Mesodermal cell (in vitro differentiated cells): ENCODE results near the gene ITPK1.

Source experiments
- H3K27ac ChIP-seq: 2 replicates; pipeline ENCODE4 v1.7.0; 2013; ENCODE audit warnings: mild to moderate bottlenecking, low read depth, low read length, moderate library complexity; ENCODE audit not compliant: severe bottlenecking
- H3K36me3 ChIP-seq: 2 replicates; pipeline ENCODE4 v1.7.1; 2013; ENCODE audit warnings: mild to moderate bottlenecking, low read length, moderate library complexity; ENCODE audit not compliant: control insufficient read depth, insufficient read depth
- H3K4me1 ChIP-seq: one replicate; pipeline ENCODE4 v1.7.1; 2013; ENCODE audit warnings: mild to moderate bottlenecking, low read length; ENCODE audit not compliant: insufficient read depth, control insufficient read depth, poor library complexity, severe bottlenecking
- H3K4me3 ChIP-seq: 2 replicates; pipeline ENCODE4 v1.7.0; 2013; ENCODE audit warnings: low read length, control low read depth, mild to moderate bottlenecking; ENCODE audit not compliant: insufficient read depth, poor library complexity, severe bottlenecking; ENCODE audit errors: extremely low read depth
- H3K9me3 ChIP-seq: 2 replicates; pipeline ENCODE4 v1.7.1; 2013; ENCODE audit warnings: mild to moderate bottlenecking, low read length, moderate library complexity; ENCODE audit not compliant: control insufficient read depth
- WGBS, 2 experiments: methylation state at CpG; one replicate each; pipeline ENCODE4 v1.1.5; 2013; ENCODE audit warnings: missing lambda C conversion rate in 2 of 2; ENCODE audit not compliant: insufficient coverage in 2 of 2; 5-methylcytosine and 5-hydroxymethylcytosine counted together

ITPK1 gene

DNA sequence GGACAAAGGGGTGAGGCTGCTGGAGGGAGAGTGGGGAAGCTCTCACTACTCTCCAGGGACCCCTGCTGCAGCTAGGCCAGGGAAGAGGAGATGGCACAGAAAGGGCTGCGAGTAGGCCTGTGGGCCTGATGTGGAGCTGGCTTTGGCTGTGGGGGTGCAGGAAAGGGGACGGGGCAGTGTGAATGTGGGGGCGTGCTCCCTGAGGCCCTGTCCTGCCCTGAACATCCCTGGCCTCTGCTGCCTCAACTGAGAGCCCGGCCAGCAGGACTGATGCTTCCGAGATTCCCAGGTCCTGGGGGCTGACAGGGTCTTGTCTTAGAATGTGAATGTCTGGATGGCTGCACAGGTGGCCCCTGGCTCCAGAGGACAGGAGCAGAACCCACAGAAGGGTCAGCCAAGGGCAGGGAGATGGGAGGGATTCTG lies 128.6 kb downstream of the ITPK1 start:
- Histone ChIP-seq H3K4me3 (no peak overlapping the region), H3K36me3 (no peaks in the 10 kb centered on the region), H3K27ac (no peak overlapping the region), H3K4me1 (peaks cover 11% of the 10 kb centered on the region), H3K9me3 (no peaks in the 10 kb centered on the region)
- WGBS, 2 experiments = 94 to 100% methylated on average over 5 of the region's 5 CpGs

GRCh38 chr14:92986254-92987147 lies 129.2 kb downstream of the ITPK1 start:
- H3K9me3 ChIP-seq = no peaks in the 10 kb centered on the region
- no peaks in the 10 kb centered on the region for H3K36me3 ChIP-seq
- H3K4me3 ChIP-seq = no peak overlapping the region
- H3K27ac ChIP-seq = no peak overlapping the region
- peaks cover 8% of the 10 kb centered on the region for H3K4me1 ChIP-seq
- 81 to 100% methylated on average over 4 to 5 of the region's 6 CpGs for WGBS, 2 experiments

DNA sequence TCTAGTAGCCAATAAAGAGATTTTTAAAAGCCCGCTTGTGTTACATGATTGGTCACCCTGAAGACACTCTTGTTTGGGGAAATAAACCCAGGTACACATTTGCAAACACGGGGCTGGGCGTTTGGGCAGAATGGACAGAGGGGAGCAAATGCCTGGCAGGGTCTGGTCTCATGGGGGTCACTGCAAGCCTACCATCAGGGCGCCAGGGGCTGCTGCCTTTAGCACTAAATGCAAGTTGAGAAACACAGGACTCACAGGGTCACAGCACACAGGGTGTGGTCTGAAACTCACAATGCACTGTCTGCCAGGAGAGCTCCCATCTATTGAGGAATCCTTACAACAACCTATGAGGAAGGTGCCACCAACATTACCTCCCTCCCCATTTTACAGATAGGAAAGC lies 130.2 kb downstream of the ITPK1 start:
- WGBS, 2 experiments = 90 to 100% methylated on average over 1 to 4 of the region's 4 CpGs
- no peak overlapping the region for H3K27ac ChIP-seq
- no peaks in the 10 kb centered on the region for H3K9me3 ChIP-seq
- H3K36me3 ChIP-seq = no peaks in the 10 kb centered on the region
- no peaks in the 10 kb centered on the region for H3K4me1 ChIP-seq
- H3K4me3 ChIP-seq = no peak overlapping the region

GRCh38 chr14:92984896-92985295 lies 130.8 kb downstream of the ITPK1 start:
- Histone ChIP-seq H3K4me3 (no peak overlapping the region), H3K27ac (no peak overlapping the region)
- WGBS, 2 experiments = 97 to 99% methylated on average over 3 to 4 of the region's 4 CpGs

DNA sequence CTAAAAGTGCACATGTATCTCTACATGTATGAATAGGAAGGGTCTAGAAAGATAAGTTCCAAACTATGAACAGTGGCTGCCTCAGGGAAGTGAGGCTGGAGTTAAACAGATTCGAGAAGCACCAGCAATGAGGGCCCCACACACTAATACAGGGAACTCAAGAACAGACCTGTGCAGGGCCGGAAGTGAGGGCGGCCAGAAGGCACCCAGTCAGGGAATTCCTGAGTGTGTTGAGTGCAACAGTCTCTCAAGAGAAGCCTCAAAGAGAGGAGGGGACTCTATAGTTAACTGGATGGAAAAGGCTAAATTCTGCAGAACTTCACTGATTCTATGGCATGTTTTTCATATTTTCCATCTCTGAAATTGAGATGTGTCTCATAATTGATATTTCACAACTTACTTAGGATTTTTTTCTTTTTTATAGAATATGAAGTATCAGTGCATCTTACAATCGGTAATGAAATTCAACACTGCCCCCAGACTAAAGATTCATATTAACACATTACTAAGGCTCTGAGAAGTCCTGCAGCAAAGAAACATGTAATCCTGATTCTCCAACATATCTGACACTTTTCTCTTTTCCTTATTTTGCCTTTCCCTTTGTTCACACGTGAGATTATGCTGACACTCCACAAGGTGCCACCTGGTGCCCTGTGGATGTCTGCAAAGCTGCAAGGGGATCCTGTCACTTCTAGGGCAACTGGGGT lies 131.5 kb downstream of the ITPK1 start:
- Histone ChIP-seq H3K9me3 (peaks cover 9% of the 10 kb centered on the region), H3K36me3 (no peaks in the 10 kb centered on the region), H3K4me1 (no peaks in the 10 kb centered on the region), H3K4me3 (no peak overlapping the region), H3K27ac (no peak overlapping the region)
- 92 to 100% methylated on average over 3 of the region's 5 CpGs for WGBS, 2 experiments

More at GRCh38 chr14:92984896-92985295, 130.8 kb downstream of the ITPK1 start:
- Histone ChIP-seq H3K9me3 (peaks cover 3% of the 10 kb centered on the region), H3K36me3 (no peaks in the 10 kb centered on the region), H3K4me1 (no peaks in the 10 kb centered on the region)

DNA sequence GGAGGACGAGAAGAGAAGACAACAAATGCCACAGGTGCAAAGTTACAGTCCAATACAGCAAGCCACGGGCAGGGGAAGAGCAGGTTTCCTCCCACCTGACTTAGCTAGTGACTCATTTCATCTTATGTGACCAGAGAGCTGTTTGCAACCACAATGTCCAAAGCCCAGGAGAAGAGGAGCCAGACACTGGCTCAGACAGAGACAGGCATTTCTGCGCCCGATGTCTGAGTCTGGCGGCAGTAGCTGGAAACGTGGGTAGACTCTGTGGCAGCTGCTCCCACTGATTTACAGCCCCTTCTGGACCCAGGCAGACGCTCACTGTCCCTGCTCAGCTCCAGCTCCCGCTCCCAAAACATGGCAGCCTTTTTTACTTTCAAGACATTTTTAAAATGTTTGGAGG lies 132.8 kb downstream of the ITPK1 start:
- no peaks in the 10 kb centered on the region for H3K4me1 ChIP-seq
- no peaks in the 10 kb centered on the region for H3K36me3 ChIP-seq
- peaks cover 16% of the 10 kb centered on the region for H3K9me3 ChIP-seq
- H3K4me3 ChIP-seq = no peak overlapping the region
- no peak overlapping the region for H3K27ac ChIP-seq
- 81 to 90% methylated on average over 8 of the region's 8 CpGs for WGBS, 2 experiments

- Histone ChIP-seq H3K27ac (no peak overlapping the region), H3K9me3 (peaks cover 20% of the 10 kb centered on the region), H3K4me1 (no peaks in the 10 kb centered on the region), H3K36me3 (no peaks in the 10 kb centered on the region), H3K4me3 (no peak overlapping the region)
- 95 to 99% methylated on average over 7 to 8 of the region's 8 CpGs for WGBS, 2 experiments
These were observed 134.0 kb downstream of the ITPK1 start for GRCh38 chr14:92981726-92982125.

DNA sequence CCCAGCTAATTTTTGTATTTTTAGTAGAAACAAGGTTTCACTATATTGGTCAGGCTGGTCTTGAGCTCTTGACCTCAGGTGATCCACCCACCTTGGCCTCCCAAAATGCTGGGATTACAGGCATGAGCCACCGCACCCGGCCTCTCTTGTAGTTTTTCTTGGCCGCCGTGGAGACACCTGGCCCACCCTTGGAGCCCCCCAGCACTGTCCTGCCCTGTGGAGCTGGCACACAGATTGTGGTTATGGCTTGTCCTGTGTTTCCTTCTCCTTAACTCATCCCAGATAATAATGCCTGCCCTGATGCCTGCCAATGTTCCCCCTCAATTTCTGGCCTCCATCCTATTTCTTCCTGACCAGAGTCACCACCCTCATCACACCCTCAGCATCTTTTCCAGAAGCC lies 134.9 kb downstream of the ITPK1 start:
- Histone ChIP-seq H3K4me1 (no peaks in the 10 kb centered on the region), H3K4me3 (no peak overlapping the region), H3K9me3 (peaks cover 22% of the 10 kb centered on the region), H3K27ac (no peak overlapping the region), H3K36me3 (no peaks in the 10 kb centered on the region)
- WGBS, 2 experiments = 86 to 96% methylated on average over 2 to 4 of the region's 4 CpGs

DNA sequence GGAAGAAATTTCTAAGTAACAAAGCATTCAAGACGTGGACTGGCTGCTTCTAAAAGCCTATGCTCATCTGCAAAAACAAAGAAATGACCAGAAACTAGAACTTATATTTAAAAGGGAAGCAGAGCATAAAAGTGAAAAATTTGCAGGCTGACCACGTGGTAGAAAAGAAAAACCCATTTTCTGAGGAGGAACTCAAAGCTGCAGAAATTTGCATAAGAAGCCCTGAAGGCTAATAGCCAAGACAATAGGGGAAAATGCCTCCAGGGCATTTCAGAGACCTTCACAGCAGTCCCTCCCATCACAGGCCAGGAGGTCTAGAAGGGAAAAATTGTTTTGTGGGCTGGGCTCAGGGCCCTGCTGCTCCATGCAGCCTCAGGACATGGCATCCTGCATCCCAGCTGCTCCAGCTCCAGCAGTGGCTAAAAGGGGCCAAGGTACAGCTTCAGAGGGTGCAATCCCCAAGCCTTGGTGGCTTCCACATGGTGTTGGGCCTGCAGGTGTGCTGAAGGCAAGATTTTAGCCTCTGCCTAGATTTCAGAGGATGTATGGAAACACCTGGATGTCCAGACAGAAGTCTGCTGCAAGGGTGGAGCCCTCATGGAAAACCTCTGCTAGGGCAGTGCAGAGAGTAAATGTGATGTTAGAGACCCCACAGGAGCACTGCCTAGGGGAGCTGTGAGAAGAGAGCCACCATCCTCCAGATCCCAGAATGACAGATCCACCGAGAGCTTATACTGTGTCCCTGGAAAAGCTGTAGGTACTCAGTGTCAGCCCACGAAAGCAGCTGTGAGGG lies 137.3 kb downstream of the ITPK1 start:
- Histone ChIP-seq H3K27ac (no peak overlapping the region), H3K9me3 (peaks cover 22% of the 10 kb centered on the region), H3K4me1 (no peaks in the 10 kb centered on the region), H3K36me3 (no peaks in the 10 kb centered on the region), H3K4me3 (no peak overlapping the region)
- 75 to 78% methylated on average over 3 to 4 of the region's 4 CpGs for WGBS, 2 experiments

- 80 to 100% methylated on average over 2 of the region's 2 CpGs for WGBS, 2 experiments
- peaks cover 22% of the 10 kb centered on the region for H3K9me3 ChIP-seq
- H3K4me3 ChIP-seq = no peak overlapping the region
- no peaks in the 10 kb centered on the region for H3K4me1 ChIP-seq
- H3K27ac ChIP-seq = no peak overlapping the region
- no peaks in the 10 kb centered on the region for H3K36me3 ChIP-seq
These were observed 139.5 kb downstream of the ITPK1 start for GRCh38 chr14:92976268-92976667.
